Panc1 (cell line): ENCODE results near the gene NEGR1. TPM values are rescaled to one million over a fixed set of nuclear protein-coding genes. Genes with fewer than 3 reads are reported as not detected.

Experiments
- ATAC-seq: fragments of 200-7000 bp; cut with Tn5 transposase; 2 replicates; pipeline ENCODE4 v1.9.1; 2020; ENCODE audit warnings: mild to moderate bottlenecking, moderate library complexity
- BruUV-seq: library from RNA; stranded (reverse); fragments of 400-500 nt; replicated peaks from 2 replicates; lab custom pipeline; 2021; lab: Mats Ljungman, UMichigan
- CTCF ChIA-PET: fragments of 300-600 bp; sonication (Branson Sonifier 250); formaldehyde crosslinking; loops from one replicate; lab custom pipeline; 2022; ENCODE audit warnings: antibody characterized with exemption; lab: Charles Lee
- POLR2A ChIA-PET: fragments of 300-600 bp; sonication (Branson Sonifier 250); formaldehyde crosslinking; loops from one replicate; lab custom pipeline; 2022; ENCODE audit warnings: antibody characterized with exemption; lab: Charles Lee
- DNase-seq: peaks from one replicate; pipeline ENCODE4 v3.0.0-alpha.2; 2010; ENCODE audit warnings: low read depth, low spot score
- H3K27ac ChIP-seq: 2 replicates; pipeline ENCODE4 v1.5.1; 2011; ENCODE audit warnings: mild to moderate bottlenecking, low read length, inconsistent platforms
- H3K27me3 ChIP-seq: fragments of 200-500 bp; sonication (Bioruptor generic); 2 replicates; pipeline ENCODE4 v1.6.0; 2014; ENCODE audit warnings: low read length, inconsistent platforms; ENCODE audit not compliant: control insufficient read depth, insufficient read depth
- H3K36me3 ChIP-seq: fragments of 200-500 bp; sonication (Bioruptor generic); 2 replicates; pipeline ENCODE4 v1.5.1; 2014; ENCODE audit warnings: inconsistent platforms, mild to moderate bottlenecking, low read length, moderate library complexity; ENCODE audit not compliant: control insufficient read depth, insufficient read depth
- H3K4me1 ChIP-seq: 2 replicates; pipeline ENCODE4 v1.5.1; 2011; ENCODE audit warnings: inconsistent platforms, mild to moderate bottlenecking, low read length, moderate library complexity; ENCODE audit not compliant: control insufficient read depth, insufficient read depth
- H3K4me3 ChIP-seq, 2 experiments: 2 replicates each; pipeline ENCODE4 v1.5.1; 2011 to 2012; ENCODE audit warnings: low read depth in 2 of 2, low read length in 2 of 2, mild to moderate bottlenecking in 2 of 2, inconsistent platforms in 1 of 2, moderate library complexity in 1 of 2
- H3K9me3 ChIP-seq: fragments of 200-500 bp; sonication (Bioruptor generic); 2 replicates; pipeline ENCODE4 v1.5.1; 2014; ENCODE audit warnings: low read depth, mild to moderate bottlenecking, inconsistent platforms, low read length, moderate library complexity; ENCODE audit not compliant: control insufficient read depth, insufficient read depth
- CTCF ChIP-seq: fragments of 450-650 bp; IDR thresholded peaks from 2 replicates; pipeline ENCODE4 v1.5.1; 2017; ENCODE audit warnings: mild to moderate bottlenecking
- POLR2AphosphoS5 ChIP-seq: IDR thresholded peaks from 2 replicates; pipeline ENCODE4 v1.6.1; 2012; ENCODE audit warnings: mild to moderate bottlenecking, low read depth, low read length, moderate library complexity
- SIN3A ChIP-seq: IDR thresholded peaks from 2 replicates; pipeline ENCODE4 v1.6.1; 2012; ENCODE audit warnings: low read depth, mild to moderate bottlenecking, low read length, moderate library complexity, borderline replicate concordance; ENCODE audit not compliant: insufficient read depth
- TCF7L2 ChIP-seq: IDR thresholded peaks from 2 replicates; pipeline ENCODE4 v1.6.1; 2011; ENCODE audit warnings: mild to moderate bottlenecking, low read depth, low read length, inconsistent platforms
- in situ Hi-C: cut with HindIII; loops from 2 replicates; pipeline ENCODE4 v1.10.0; 2016; ENCODE audit warnings: low sequenced_read_pairs, low pct_unique_long_range_greater_than_20kb
- intact Hi-C: fragments of 100-400 bp; cut with micrococcal nuclease; formaldehyde crosslinking; loops from one replicate; pipeline ENCODE4 v1.10.0; 2022; ENCODE audit not compliant: unreplicated experiment
- total RNA-seq: library from RNA; stranded (reverse); gene quantifications from one replicate; pipeline ENCODE4 v1.2.1, GENCODE V29; 2021; ENCODE audit not compliant: unreplicated experiment
- TF ChIP-seq, protein P1 (sequence below), 2 experiments: IDR thresholded peaks; 2 replicates each; pipeline ENCODE4 v1.6.1; 2011 to 2012; ENCODE audit warnings: low read depth in 2 of 2, control low read depth in 1 of 2, low read length in 1 of 2, mild to moderate bottlenecking in 1 of 2, moderate library complexity in 1 of 2; ENCODE audit not compliant: insufficient read depth in 1 of 2

Gene NEGR1
- total RNA-seq, 1 experiment from 2014 or later = 2.7 TPM

DNA sequence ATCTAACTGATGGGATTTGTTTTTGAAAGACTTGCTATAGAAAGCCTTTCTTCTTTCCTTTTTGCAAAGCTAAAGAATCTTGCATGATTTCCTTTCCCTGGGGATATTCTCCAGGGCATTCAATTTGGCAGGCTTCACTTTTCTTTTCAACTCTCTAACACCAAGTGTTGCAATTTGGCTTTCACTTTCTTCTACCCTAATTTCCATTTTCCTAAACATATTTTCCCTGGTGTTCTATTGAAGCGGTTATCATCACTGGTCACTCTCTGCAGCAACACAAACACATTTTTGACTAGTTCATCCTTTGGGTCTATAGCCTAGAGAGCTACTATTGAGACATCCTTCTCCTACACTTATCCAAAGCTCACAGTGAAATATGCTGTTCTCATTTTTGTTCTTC lies 424.5 kb downstream of the NEGR1 start:
- DNase-seq = no peak
- H3K27ac ChIP-seq = no peak overlapping the region
- ChIA-PET POLR2A (interaction anchor here (0.7 kb wide), 1 partner anchor 392 kb away, joined by 15 read pairs; no protein-coding TSS in a partner anchor), CTCF (interaction anchor here (0.6 kb wide), 1 partner anchor 379 kb away, joined by 3 read pairs; no protein-coding TSS in a partner anchor)
- in situ Hi-C loops = no loop called here
- H3K4me1 ChIP-seq = no peaks in the 10 kb centered on the region
- TF ChIP-seq TCF7L2 (no peak), SIN3A (no peak), POLR2AphosphoS5 (no peak), CTCF (no peak)
- TF ChIP-seq, protein P1, sequence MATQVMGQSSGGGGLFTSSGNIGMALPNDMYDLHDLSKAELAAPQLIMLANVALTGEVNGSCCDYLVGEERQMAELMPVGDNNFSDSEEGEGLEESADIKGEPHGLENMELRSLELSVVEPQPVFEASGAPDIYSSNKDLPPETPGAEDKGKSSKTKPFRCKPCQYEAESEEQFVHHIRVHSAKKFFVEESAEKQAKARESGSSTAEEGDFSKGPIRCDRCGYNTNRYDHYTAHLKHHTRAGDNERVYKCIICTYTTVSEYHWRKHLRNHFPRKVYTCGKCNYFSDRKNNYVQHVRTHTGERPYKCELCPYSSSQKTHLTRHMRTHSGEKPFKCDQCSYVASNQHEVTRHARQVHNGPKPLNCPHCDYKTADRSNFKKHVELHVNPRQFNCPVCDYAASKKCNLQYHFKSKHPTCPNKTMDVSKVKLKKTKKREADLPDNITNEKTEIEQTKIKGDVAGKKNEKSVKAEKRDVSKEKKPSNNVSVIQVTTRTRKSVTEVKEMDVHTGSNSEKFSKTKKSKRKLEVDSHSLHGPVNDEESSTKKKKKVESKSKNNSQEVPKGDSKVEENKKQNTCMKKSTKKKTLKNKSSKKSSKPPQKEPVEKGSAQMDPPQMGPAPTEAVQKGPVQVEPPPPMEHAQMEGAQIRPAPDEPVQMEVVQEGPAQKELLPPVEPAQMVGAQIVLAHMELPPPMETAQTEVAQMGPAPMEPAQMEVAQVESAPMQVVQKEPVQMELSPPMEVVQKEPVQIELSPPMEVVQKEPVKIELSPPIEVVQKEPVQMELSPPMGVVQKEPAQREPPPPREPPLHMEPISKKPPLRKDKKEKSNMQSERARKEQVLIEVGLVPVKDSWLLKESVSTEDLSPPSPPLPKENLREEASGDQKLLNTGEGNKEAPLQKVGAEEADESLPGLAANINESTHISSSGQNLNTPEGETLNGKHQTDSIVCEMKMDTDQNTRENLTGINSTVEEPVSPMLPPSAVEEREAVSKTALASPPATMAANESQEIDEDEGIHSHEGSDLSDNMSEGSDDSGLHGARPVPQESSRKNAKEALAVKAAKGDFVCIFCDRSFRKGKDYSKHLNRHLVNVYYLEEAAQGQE (IDR thresholded peaks at IDR 0.05; ENCODE audit: insufficient read depth in 1 of 2, low read depth in 2 of 2, low read length in 1 of 2) = no peak
- intact Hi-C loops = no loop called here
- no peaks in the 10 kb centered on the region for H3K27me3 ChIP-seq
- no peak overlapping the region for H3K4me3 ChIP-seq
- H3K36me3 ChIP-seq = no peaks in the 10 kb centered on the region
- no TSS peak for BruUV-seq
- no peaks in the 10 kb centered on the region for H3K9me3 ChIP-seq
- no peak for ATAC-seq

GRCh38 chr1:71853360-71853759 lies 429.0 kb downstream of the NEGR1 start:
- Histone ChIP-seq H3K4me3 (no peak overlapping the region), H3K36me3 (no peaks in the 10 kb centered on the region), H3K27me3 (no peaks in the 10 kb centered on the region), H3K27ac (no peak overlapping the region), H3K9me3 (no peaks in the 10 kb centered on the region), H3K4me1 (no peaks in the 10 kb centered on the region)
- DNase-seq (no peak), ATAC-seq (no peak)
- intact Hi-C loops (no loop called here), in situ Hi-C loops (no loop called here)
- ChIA-PET POLR2A (no interaction called here), CTCF (no interaction called here)
- BruUV-seq = no TSS peak
- TF ChIP-seq TCF7L2 (no peak), SIN3A (no peak), POLR2AphosphoS5 (no peak), CTCF (no peak)
- TF ChIP-seq, protein P1 (IDR thresholded peaks at IDR 0.05; ENCODE audit: insufficient read depth in 1 of 2, low read depth in 2 of 2, low read length in 1 of 2) = no peak
